Measurements from ENCODE around the gene ZNF385C.
"Not testable (repeated sequence)": the region's sequence is repeated elsewhere in the genome, so short reads cannot be mapped to it uniquely, and the experiment has no call there.

The ZNF385C gene

DNA sequence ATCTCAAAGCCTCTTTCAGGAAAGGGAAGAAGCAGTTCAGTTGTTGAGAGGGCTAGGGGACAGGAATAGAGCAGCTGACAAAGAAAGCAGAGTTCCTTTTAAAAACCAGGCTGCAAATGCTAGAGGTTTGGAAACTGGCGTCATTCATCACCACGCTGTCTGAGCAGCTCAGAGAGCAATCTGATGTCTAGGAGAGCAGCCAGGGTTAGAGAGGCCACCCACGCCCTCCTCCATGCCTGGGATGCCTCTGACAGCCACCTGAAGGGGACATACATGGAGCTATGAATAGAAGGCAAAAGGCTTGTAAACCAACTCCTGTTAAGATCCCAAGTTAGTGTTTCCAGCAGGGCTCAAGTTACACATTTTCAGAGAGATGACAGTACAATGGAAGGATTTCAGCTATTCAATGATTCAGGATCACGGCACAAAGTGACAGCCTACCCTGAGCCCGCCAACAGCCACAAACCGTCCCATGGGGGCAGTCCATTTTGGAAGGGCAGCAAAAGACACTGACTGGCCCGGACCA, 44.2 kb upstream of the ZNF385C start:
- Histone ChIP-seq H2AFZ (ENCODE audit: low read depth, low read length) (no peak overlapping the region), H3K4me1 (ENCODE audit: insufficient read depth, low read length) (no peaks in the 10 kb centered on the region), H3K79me2 (ENCODE audit: insufficient read depth, low read length) (peaks cover 94% of the 10 kb centered on the region), H3K27ac (ENCODE audit: low read length) (no peak overlapping the region), H3K9ac (ENCODE audit: low read depth, low read length) (no peak overlapping the region), H3K9me3 (ENCODE audit: insufficient read depth, low read length, severe bottlenecking) (no peaks in the 10 kb centered on the region), H3K4me2 (ENCODE audit: insufficient read depth, low read length) (no peak overlapping the region), H3K27me3 (ENCODE audit: insufficient read depth, low read length, poor library complexity) (no peaks in the 10 kb centered on the region), H3K36me3 (ENCODE audit: insufficient read depth, low read length) (peaks cover 44% of the 10 kb centered on the region), H4K20me1 (ENCODE audit: insufficient read depth, low read length) (peaks cover 59% of the 10 kb centered on the region), H3K4me3 (ENCODE audit: low read depth in 1 of 2, low read length in 2 of 2) (no peak overlapping the region)
- ATAC-seq (ENCODE audit: insufficient read depth, low read depth) (no peak), DNase-seq (no peak)
- no peak for TF ChIP-seq EZH2 (IDR thresholded peaks at IDR 0.05; ENCODE audit: borderline replicate concordance, low read depth, low read length, severe bottlenecking)
- TF ChIP-seq, protein P1, sequence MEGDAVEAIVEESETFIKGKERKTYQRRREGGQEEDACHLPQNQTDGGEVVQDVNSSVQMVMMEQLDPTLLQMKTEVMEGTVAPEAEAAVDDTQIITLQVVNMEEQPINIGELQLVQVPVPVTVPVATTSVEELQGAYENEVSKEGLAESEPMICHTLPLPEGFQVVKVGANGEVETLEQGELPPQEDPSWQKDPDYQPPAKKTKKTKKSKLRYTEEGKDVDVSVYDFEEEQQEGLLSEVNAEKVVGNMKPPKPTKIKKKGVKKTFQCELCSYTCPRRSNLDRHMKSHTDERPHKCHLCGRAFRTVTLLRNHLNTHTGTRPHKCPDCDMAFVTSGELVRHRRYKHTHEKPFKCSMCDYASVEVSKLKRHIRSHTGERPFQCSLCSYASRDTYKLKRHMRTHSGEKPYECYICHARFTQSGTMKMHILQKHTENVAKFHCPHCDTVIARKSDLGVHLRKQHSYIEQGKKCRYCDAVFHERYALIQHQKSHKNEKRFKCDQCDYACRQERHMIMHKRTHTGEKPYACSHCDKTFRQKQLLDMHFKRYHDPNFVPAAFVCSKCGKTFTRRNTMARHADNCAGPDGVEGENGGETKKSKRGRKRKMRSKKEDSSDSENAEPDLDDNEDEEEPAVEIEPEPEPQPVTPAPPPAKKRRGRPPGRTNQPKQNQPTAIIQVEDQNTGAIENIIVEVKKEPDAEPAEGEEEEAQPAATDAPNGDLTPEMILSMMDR (IDR thresholded peaks at IDR 0.05; ENCODE audit: borderline replicate concordance, extremely low read depth, low read length, poor library complexity, severe bottlenecking) = no peak

DNA sequence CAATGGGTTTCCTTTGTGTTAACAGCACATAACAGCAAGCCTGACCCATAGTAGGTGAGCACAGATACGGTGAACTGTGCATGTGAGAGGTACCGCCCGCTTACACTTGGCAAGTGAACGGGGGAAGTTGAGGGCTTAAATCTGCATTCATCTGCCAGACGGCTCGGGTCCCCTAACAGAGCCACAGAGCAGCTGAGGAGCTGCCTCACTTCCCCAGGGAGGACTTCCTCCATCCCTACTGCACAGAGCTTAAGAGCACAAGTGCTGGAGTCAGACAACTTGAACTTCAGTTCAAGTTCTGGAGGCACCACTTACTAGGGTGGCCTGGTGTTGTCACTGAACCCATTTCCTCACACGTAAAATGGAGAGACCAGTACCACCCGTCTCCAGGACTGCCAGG, 43.1 kb upstream of the ZNF385C start:
- H3K27ac ChIP-seq (ENCODE audit: low read length) = no peak overlapping the region
- H3K36me3 ChIP-seq (ENCODE audit: insufficient read depth, low read length) = peaks cover 49% of the 10 kb centered on the region
- no peaks in the 10 kb centered on the region for H3K9me3 ChIP-seq (ENCODE audit: insufficient read depth, low read length, severe bottlenecking)
- ATAC-seq (ENCODE audit: insufficient read depth, low read depth) (no peak), DNase-seq (no peak)
- TF ChIP-seq EZH2 (IDR thresholded peaks at IDR 0.05; ENCODE audit: borderline replicate concordance, low read depth, low read length, severe bottlenecking) = no peak
- TF ChIP-seq, protein P1 (IDR thresholded peaks at IDR 0.05; ENCODE audit: borderline replicate concordance, extremely low read depth, low read length, poor library complexity, severe bottlenecking) = no peak
- H3K4me3 ChIP-seq (ENCODE audit: low read depth in 1 of 2, low read length in 2 of 2) = no peak overlapping the region
- H3K27me3 ChIP-seq (ENCODE audit: insufficient read depth, low read length, poor library complexity) = no peaks in the 10 kb centered on the region
- no peak overlapping the region for H3K4me2 ChIP-seq (ENCODE audit: insufficient read depth, low read length)
- H3K79me2 ChIP-seq (ENCODE audit: insufficient read depth, low read length) = peaks cover 95% of the 10 kb centered on the region
- H3K9ac ChIP-seq (ENCODE audit: low read depth, low read length) = no peak overlapping the region
- peaks cover 62% of the 10 kb centered on the region for H4K20me1 ChIP-seq (ENCODE audit: insufficient read depth, low read length)
- H3K4me1 ChIP-seq (ENCODE audit: insufficient read depth, low read length) = no peaks in the 10 kb centered on the region
- no peak overlapping the region for H2AFZ ChIP-seq (ENCODE audit: low read depth, low read length)

DNA sequence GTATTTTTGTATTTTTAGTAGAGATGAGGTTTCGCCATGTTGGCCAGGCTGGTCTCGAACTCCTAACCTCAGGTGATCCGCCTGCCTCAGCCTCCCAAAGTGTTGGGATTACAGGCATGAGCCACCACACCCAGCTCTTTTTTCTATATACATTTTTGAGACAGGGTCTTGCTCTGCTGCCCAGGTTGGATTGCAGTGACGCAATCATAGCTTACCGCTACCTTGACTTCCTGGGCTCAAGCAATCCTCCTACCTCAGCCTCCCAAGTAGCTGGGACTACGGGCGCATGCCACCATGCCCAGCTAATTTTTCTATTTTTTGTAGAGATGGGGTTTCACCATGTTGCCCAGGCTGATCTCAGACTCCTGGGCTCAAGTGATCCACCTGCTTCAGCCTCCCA, 42.4 kb upstream of the ZNF385C start:
- Histone ChIP-seq H4K20me1 (ENCODE audit: insufficient read depth, low read length) (peaks cover 67% of the 10 kb centered on the region), H3K36me3 (ENCODE audit: insufficient read depth, low read length) (peaks cover 55% of the 10 kb centered on the region), H3K79me2 (ENCODE audit: insufficient read depth, low read length) (peaks cover 95% of the 10 kb centered on the region)
- H3K9me3 ChIP-seq (ENCODE audit: insufficient read depth, low read length, severe bottlenecking); ATAC-seq (ENCODE audit: insufficient read depth, low read depth); H3K27ac ChIP-seq (ENCODE audit: low read length); H3K4me2 ChIP-seq (ENCODE audit: insufficient read depth, low read length); H3K4me3 ChIP-seq (ENCODE audit: low read depth in 1 of 2, low read length in 2 of 2); H2AFZ ChIP-seq (ENCODE audit: low read depth, low read length); H3K9ac ChIP-seq (ENCODE audit: low read depth, low read length); H3K4me1 ChIP-seq (ENCODE audit: insufficient read depth, low read length); H3K27me3 ChIP-seq (ENCODE audit: insufficient read depth, low read length, poor library complexity); DNase-seq: not testable (repeated sequence)

DNA sequence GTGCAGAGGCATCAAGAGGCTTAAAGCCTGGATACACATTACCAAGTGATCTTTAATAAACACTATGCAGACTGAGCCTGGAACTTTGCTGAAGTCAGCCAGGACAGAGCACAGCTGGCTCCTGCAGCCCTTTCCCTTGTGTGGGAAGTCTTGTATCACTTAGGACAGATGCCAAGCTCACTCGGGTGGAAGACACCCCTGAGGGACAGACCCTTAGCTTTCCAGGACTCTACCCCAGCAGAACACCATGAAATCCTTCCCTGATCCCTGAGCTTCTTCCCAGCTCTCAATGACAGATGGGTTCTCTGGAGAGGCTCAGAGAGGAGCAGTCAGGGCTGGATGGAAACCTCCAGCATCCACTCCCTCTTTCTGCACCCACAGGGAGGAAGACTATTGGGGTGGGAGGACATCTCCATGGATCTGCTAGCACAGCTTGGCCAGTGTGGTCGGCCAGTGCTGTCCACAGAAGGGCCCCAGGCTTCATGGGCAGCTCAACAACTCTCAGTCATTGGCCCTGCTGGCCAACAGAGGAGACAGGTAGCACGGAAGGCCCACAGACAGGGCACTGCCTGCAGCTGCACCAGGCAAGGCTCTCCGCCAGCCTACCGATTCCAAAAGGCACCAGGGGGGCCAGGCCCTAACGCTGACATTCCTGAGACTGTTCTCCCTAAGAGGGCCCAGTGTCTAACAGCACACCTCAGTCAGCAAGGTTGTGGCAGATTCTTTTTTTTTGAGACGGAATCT, 40.6 kb upstream of the ZNF385C start:
- ATAC-seq (ENCODE audit: insufficient read depth, low read depth) (no peak), DNase-seq (no peak)
- Histone ChIP-seq H3K4me2 (ENCODE audit: insufficient read depth, low read length) (no peak overlapping the region), H2AFZ (ENCODE audit: low read depth, low read length) (no peak overlapping the region), H3K9me3 (ENCODE audit: insufficient read depth, low read length, severe bottlenecking) (no peaks in the 10 kb centered on the region), H4K20me1 (ENCODE audit: insufficient read depth, low read length) (peaks cover 71% of the 10 kb centered on the region), H3K9ac (ENCODE audit: low read depth, low read length) (no peak overlapping the region), H3K79me2 (ENCODE audit: insufficient read depth, low read length) (peaks cover 99% of the 10 kb centered on the region), H3K4me3 (ENCODE audit: low read depth in 1 of 2, low read length in 2 of 2) (no peak overlapping the region), H3K27me3 (ENCODE audit: insufficient read depth, low read length, poor library complexity) (no peaks in the 10 kb centered on the region), H3K36me3 (ENCODE audit: insufficient read depth, low read length) (peaks cover 59% of the 10 kb centered on the region), H3K27ac (ENCODE audit: low read length) (no peak overlapping the region), H3K4me1 (ENCODE audit: insufficient read depth, low read length) (0 out of 2 replicates have a peak, but pooled peaks cover 2% of the 10 kb centered on the region)
- TF ChIP-seq, protein P1 (IDR thresholded peaks at IDR 0.05; ENCODE audit: borderline replicate concordance, extremely low read depth, low read length, poor library complexity, severe bottlenecking) = no peak
- TF ChIP-seq EZH2 (IDR thresholded peaks at IDR 0.05; ENCODE audit: borderline replicate concordance, low read depth, low read length, severe bottlenecking) = no peak
